Measurements from ENCODE around the gene TMEM107.

- TF ChIP-seq CTCF (IDR thresholded peaks at IDR 0.05) (no peak), POLR2A (IDR thresholded peaks at IDR 0.05) (no peak)
Observed at GRCh38 chr17:8212312-8213180, 36.4 kb upstream of the TMEM107 start.
